Fibroblast of the aortic adventitia (primary cell): ENCODE data around the gene LRMDA. TPM values are rescaled to one million over a fixed set of nuclear protein-coding genes. Genes with fewer than 3 reads are reported as not detected.

Source experiments
- DNase-seq: peaks from one replicate; pipeline ENCODE4 v3.0.0-alpha.2; 2010; ENCODE audit warnings: low read depth
- H3K4me3 ChIP-seq: 2 replicates; pipeline ENCODE4 v1.5.1; 2011; ENCODE audit warnings: low read depth, mild to moderate bottlenecking, control low read depth, low read length, moderate library complexity
- CTCF ChIP-seq: IDR thresholded peaks from 2 replicates; pipeline ENCODE4 v1.5.1; 2011; ENCODE audit warnings: mild to moderate bottlenecking, low read length, control low read depth, inconsistent platforms; ENCODE audit not compliant: insufficient read depth
- total RNA-seq: library from RNA; depleted of rRNA; stranded (reverse); fragments of >200 nt; gene quantifications from 2 replicates; pipeline ENCODE4 v1.2.3, GENCODE V29; 2012; ENCODE audit warnings: low replicate concordance

LRMDA gene
- total RNA-seq, 1 donor: 6.3 TPM

GRCh38 chr10:75938380-75939122 is 507.1 kb downstream of the LRMDA start:
- no peak for DNase-seq
- no peak overlapping the region for H3K4me3 ChIP-seq
- no peak for TF ChIP-seq CTCF

- H3K4me3 ChIP-seq: no peak overlapping the region
- DNase-seq: no peak
- TF ChIP-seq CTCF: no peak
Measured at GRCh38 chr10:75939541-75939940, 508.1 kb downstream of the LRMDA start.

- no peak for DNase-seq
- H3K4me3 ChIP-seq: no peak overlapping the region
- no peak for TF ChIP-seq CTCF
Measured at GRCh38 chr10:75940742-75941141, 509.3 kb downstream of the LRMDA start.

- H3K4me3 ChIP-seq: no peak overlapping the region
- no peak for TF ChIP-seq CTCF
- no peak for DNase-seq
Measured at GRCh38 chr10:75941223-75941801, 509.9 kb downstream of the LRMDA start.

GRCh38 chr10:75944061-75944460 is 512.6 kb downstream of the LRMDA start:
- no peak for DNase-seq
- H3K4me3 ChIP-seq: no peak overlapping the region
- no peak for TF ChIP-seq CTCF

- H3K4me3 ChIP-seq: no peak overlapping the region
- no peak for TF ChIP-seq CTCF
- DNase-seq: no peak
Measured at GRCh38 chr10:75948583-75948982, 517.2 kb downstream of the LRMDA start.
